A673 (cell line): Measurements from ENCODE around the gene G3BP2. TPM values are rescaled to one million over a fixed set of nuclear protein-coding genes. Genes with fewer than 3 reads are reported as not detected.

Experiments
- BruUV-seq: library from RNA; stranded (reverse); fragments of 400-500 nt; replicated peaks from 2 replicates; lab custom pipeline; 2021; lab: Mats Ljungman, UMichigan
- CTCF ChIA-PET: fragments of 300-600 bp; sonication (Branson Sonifier 250); formaldehyde crosslinking; loops from one replicate; lab custom pipeline; 2022; ENCODE audit warnings: antibody characterized with exemption; lab: Charles Lee
- POLR2A ChIA-PET: fragments of 300-600 bp; sonication (Branson Sonifier 250); formaldehyde crosslinking; loops from one replicate; lab custom pipeline; 2022; ENCODE audit warnings: antibody characterized with exemption; ENCODE audit not compliant: low non-redundant PET; lab: Charles Lee
- DNase-seq: peaks from one replicate; pipeline ENCODE4 v3.0.0-alpha.2; 2015; ENCODE audit warnings: low spot score
- H3K27ac ChIP-seq: fragments of 200-600 bp; sonication (generic); 2 replicates; pipeline ENCODE4 v1.5.1; 2016; ENCODE audit warnings: mixed run types, low read depth, mild to moderate bottlenecking, mixed read lengths, antibody characterized with exemption, low read length; ENCODE audit not compliant: poor library complexity, severe bottlenecking
- H3K27me3 ChIP-seq: fragments of 200-600 bp; sonication (generic); replicated peaks from 2 replicates; pipeline ENCODE4 v1.6.1; 2017; ENCODE audit warnings: mixed run types, low read depth, mild to moderate bottlenecking, mixed read lengths, antibody characterized with exemption, low read length; ENCODE audit not compliant: insufficient read depth, poor library complexity
- H3K36me3 ChIP-seq: fragments of 200-600 bp; sonication (generic); 2 replicates; pipeline ENCODE4 v1.6.1; 2016; ENCODE audit warnings: mixed run types, mild to moderate bottlenecking, mixed read lengths, antibody characterized with exemption, low read length; ENCODE audit not compliant: insufficient read depth, poor library complexity, severe bottlenecking
- H3K4me1 ChIP-seq: fragments of 200-600 bp; sonication (generic); 2 replicates; pipeline ENCODE4 v1.6.1; 2017; ENCODE audit warnings: mixed run types, mild to moderate bottlenecking, mixed read lengths, antibody characterized with exemption, low read length; ENCODE audit not compliant: insufficient read depth, poor library complexity, severe bottlenecking
- H3K4me3 ChIP-seq: fragments of 200-600 bp; sonication (generic); 2 replicates; pipeline ENCODE4 v1.5.1; 2016; ENCODE audit warnings: low read depth, mixed run types, mild to moderate bottlenecking, mixed read lengths, low read length; ENCODE audit not compliant: poor library complexity, severe bottlenecking
- H3K9me3 ChIP-seq: fragments of 200-600 bp; sonication (generic); 2 replicates; pipeline ENCODE4 v1.6.1; 2016; ENCODE audit warnings: mixed run types, low read depth, mild to moderate bottlenecking, mixed read lengths, antibody characterized with exemption, low read length; ENCODE audit not compliant: poor library complexity, severe bottlenecking
- CTCF ChIP-seq: fragments of 300-800, 200-600 bp; sonication (generic); conservative IDR thresholded peaks from 2 replicates; pipeline ENCODE4 v1.5.1; 2017; ENCODE audit warnings: low read depth, mild to moderate bottlenecking, antibody characterized with exemption, low read length, moderate library complexity, mixed read lengths
- EZH2 ChIP-seq: fragments of 200-600 bp; sonication (generic); IDR thresholded peaks from 2 replicates; pipeline ENCODE4 v1.6.1; 2017; ENCODE audit warnings: borderline replicate concordance, low read depth, mild to moderate bottlenecking, mixed read lengths, antibody characterized with exemption, low read length; ENCODE audit not compliant: poor library complexity, severe bottlenecking
- intact Hi-C: fragments of 100-400 bp; cut with micrococcal nuclease; formaldehyde crosslinking; loops from one replicate; pipeline ENCODE4 v1.10.0; 2022; ENCODE audit not compliant: unreplicated experiment
- total RNA-seq: library from RNA; stranded (reverse); gene quantifications from 2 replicates; pipeline ENCODE4 v1.2.3, GENCODE V29; 2021

Gene G3BP2
- total RNA-seq, 1 experiment from 2014 or later = 124 TPM

- no peak overlapping the region for H3K4me3 ChIP-seq
- no peak for TF ChIP-seq CTCF
- no peak for TF ChIP-seq EZH2
- H3K27ac ChIP-seq = no peak overlapping the region
- H3K27me3 ChIP-seq = no peaks in the 10 kb centered on the region
- DNase-seq = no peak
- H3K9me3 ChIP-seq = no peaks in the 10 kb centered on the region
- ChIA-PET POLR2A (no interaction called here), CTCF (no interaction called here)
- no peaks in the 10 kb centered on the region for H3K4me1 ChIP-seq
- BruUV-seq = no TSS peak
- no peaks in the 10 kb centered on the region for H3K36me3 ChIP-seq
- intact Hi-C loops = no loop called here
Measured at GRCh38 chr4:75621715-75622114, 51.5 kb downstream of the G3BP2 start.

GRCh38 chr4:75612306-75612705, 60.9 kb downstream of the G3BP2 start:
- Histone ChIP-seq H3K27me3 (no peaks in the 10 kb centered on the region), H3K9me3 (no peaks in the 10 kb centered on the region), H3K36me3 (no peaks in the 10 kb centered on the region), H3K27ac (no peak overlapping the region), H3K4me3 (no peak overlapping the region), H3K4me1 (no peaks in the 10 kb centered on the region)
- TF ChIP-seq CTCF (no peak), EZH2 (no peak)
- DNase-seq = no peak
- POLR2A ChIA-PET = no interaction called here
- intact Hi-C loops = no loop called here
- no TSS peak for BruUV-seq
- CTCF ChIA-PET = no interaction called here

- Histone ChIP-seq H3K4me1 (no peaks in the 10 kb centered on the region), H3K9me3 (no peaks in the 10 kb centered on the region), H3K27ac (no peak overlapping the region), H3K27me3 (no peaks in the 10 kb centered on the region), H3K4me3 (no peak overlapping the region), H3K36me3 (no peaks in the 10 kb centered on the region)
- TF ChIP-seq EZH2 (no peak), CTCF (no peak)
- CTCF ChIA-PET = no interaction called here
- no peak for DNase-seq
- POLR2A ChIA-PET = no interaction called here
- intact Hi-C loops = no loop called here
- no TSS peak for BruUV-seq
Measured at GRCh38 chr4:75605928-75606327, 67.3 kb downstream of the G3BP2 start.
